KBM-7 (cell line): ENCODE data around the gene USP37.

Experiments
- DNase-seq: peaks from one replicate; pipeline ENCODE4 v3.0.0-alpha.2; 2015
- in situ Hi-C: fragments of 300-500 bp; cut with MboI; formaldehyde crosslinking; loops from 2 replicates; pipeline ENCODE4 v1.14.3; 2020; ENCODE audit warnings: low sequenced_read_pairs, low pct_unique_long_range_greater_than_20kb, mixed read lengths

The USP37 gene

DNA sequence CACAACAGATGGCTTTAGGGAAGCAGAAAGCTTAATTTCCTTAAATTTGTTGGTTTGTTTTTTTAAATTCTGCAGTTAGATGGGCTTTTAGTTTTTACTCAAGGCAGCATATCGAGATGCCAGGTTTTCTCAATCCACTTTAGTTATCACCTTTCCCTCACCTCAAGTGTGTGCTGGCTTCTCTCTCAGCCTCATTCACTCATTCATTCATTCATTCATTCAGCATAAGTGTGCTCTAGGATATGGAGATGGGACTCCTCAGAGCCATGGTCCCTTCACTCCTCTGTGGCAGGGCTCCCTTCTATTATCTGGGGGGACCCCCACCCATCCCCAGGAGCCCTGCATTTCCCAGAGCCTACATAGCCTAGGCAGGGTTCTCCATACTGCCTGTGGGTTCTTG is 130.2 kb downstream of the USP37 start:
- no peak for DNase-seq
- in situ Hi-C loops, result no loop called here

DNA sequence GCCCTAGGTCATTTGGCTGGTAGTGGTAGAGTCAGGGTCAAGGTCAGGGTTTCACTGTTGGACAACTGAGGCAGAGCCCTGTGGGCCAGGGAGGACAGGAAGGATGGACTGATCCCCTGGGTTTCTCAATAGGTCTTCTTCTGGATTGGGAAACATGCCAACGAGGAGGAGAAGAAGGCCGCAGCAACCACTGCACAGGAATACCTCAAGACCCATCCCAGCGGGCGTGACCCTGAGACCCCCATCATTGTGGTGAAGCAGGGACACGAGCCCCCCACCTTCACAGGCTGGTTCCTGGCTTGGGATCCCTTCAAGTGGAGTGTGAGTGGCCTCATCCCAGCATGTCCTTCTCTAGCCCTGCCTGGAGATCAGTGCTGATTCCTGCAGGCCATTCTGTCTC is 131.2 kb downstream of the USP37 start:
- in situ Hi-C loops, result no loop called here
- DNase-seq, result no peak

DNA sequence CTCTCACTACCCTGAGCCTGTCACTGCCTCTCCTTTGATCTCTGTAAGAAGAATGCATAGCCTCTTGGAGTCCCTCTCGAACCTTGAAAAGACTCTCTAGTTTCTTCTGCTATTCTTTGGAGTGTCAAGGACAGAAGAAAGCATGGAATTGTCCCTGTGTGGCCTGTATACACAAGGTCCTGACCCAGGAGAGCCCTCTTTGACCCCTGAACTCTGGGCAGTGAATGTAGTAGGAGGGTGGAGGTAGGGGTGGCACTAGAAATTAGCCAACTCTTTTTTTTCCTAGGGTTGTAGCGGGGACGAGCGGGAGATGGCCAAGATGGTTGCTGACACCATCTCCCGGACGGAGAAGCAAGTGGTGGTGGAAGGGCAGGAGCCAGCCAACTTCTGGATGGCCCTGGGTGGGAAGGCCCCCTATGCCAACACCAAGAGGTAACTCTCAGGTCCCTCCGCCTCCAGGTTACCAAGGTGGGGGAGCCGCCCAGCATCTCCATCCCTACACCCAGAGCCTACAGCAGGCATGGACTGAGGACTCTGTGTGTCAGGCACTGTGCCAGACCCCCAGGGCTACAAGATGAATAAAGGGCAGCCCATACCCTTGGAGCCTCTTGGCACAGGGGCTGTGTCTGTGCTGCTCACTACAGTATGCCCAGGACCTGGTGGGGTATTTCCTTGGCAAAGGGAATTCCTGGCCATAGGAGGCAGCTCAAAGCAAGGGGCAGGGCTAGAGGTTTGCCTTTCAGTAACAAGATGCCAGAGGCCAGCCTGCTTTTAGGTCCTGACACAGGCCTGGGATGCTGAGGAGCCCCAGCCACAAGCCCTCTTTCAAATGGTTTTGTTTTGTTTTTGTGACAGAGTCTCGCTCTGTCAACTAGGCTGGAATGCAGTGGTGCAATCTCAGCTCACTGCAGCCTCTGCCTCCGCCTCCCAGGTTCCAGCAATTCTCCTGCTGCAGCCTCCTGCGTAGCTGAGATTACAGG is 132.9 kb downstream of the USP37 start:
- in situ Hi-C loops, result no loop called here
- DNase-seq, result no peak

DNA sequence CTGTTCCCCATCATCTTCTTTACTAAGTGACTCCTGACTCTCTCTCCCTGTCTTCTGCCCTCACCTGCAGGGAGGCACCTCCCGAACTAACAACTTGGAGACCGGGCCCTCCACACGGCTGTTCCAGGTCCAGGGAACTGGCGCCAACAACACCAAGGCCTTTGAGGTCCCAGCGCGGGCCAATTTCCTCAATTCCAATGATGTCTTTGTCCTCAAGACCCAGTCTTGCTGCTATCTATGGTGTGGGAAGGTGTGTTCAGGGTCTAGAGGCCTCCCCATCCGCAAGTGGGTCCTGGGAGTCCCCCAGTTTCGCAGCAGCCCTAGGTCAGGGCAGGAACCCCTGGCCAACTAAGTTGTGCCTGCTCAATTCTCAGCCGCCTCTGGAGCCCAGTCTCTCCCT is 133.7 kb downstream of the USP37 start:
- no peak for DNase-seq

DNA sequence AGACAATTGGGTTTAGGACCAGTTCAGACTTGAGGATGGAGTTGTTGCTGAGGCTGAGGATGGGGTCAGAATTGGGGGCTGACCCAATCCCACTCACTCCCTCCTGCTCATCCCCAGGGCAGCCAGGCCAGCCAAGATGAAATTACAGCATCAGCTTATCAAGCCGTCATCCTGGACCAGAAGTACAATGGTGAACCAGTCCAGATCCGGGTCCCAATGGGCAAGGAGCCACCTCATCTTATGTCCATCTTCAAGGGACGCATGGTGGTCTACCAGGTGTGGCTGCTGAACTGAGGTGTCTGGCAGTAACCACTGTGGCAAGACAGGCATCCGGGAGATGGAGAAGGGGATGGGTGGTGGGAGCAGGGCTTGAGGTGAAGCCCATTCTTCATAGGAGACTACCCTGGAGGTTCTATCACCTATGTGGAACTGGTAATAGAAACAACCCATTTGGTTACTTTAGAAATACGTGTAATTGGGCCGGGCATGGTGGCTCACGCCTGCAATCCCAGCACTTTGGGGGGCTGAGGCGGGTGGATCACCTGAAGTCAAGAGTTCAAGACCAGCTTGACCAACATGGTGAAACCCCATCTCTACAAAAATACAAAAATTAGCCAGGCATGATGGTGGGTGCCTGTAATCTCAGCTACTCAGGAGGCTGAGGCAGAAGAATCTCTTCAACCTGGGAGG is 135.3 kb downstream of the USP37 start:
- no peak for DNase-seq
- in situ Hi-C loops, result no loop called here

More for the DNA sequence above, 133.7 kb downstream of the USP37 start:
- in situ Hi-C loops, result no loop called here

DNA sequence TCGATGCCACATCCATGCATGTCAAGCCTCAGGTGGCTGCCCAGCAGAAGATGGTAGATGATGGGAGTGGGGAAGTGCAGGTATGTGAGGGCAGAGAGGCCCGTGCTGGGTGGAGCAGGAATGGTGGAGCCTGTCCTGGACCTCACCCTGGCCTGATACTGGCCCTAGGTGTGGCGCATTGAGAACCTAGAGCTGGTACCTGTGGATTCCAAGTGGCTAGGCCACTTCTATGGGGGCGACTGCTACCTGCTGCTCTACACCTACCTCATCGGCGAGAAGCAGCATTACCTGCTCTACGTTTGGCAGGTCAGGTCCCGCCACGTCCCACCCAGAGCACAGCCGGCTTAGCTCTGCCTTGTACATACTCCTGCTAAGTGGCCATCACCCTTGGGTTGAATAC is 136.3 kb downstream of the USP37 start:
- DNase-seq, result no peak
- in situ Hi-C loops, result no loop called here

DNA sequence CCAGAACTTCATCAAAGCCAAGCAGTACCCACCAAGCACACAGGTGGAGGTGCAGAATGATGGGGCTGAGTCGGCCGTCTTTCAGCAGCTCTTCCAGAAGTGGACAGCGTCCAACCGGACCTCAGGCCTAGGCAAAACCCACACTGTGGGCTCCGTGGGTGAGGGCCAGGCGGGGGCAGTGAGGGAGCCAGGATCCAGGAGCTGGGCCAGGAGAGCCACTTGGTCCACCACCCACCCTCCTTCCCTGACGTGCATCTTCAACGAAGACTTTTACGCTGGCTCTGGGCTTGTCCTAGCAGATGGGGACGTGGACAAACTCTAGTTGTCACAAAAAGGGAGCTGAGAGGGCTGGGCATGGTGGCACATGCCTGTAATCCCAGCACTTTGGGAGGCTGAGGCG is 137.4 kb downstream of the USP37 start:
- in situ Hi-C loops, result no loop called here
- DNase-seq, result no peak

DNA sequence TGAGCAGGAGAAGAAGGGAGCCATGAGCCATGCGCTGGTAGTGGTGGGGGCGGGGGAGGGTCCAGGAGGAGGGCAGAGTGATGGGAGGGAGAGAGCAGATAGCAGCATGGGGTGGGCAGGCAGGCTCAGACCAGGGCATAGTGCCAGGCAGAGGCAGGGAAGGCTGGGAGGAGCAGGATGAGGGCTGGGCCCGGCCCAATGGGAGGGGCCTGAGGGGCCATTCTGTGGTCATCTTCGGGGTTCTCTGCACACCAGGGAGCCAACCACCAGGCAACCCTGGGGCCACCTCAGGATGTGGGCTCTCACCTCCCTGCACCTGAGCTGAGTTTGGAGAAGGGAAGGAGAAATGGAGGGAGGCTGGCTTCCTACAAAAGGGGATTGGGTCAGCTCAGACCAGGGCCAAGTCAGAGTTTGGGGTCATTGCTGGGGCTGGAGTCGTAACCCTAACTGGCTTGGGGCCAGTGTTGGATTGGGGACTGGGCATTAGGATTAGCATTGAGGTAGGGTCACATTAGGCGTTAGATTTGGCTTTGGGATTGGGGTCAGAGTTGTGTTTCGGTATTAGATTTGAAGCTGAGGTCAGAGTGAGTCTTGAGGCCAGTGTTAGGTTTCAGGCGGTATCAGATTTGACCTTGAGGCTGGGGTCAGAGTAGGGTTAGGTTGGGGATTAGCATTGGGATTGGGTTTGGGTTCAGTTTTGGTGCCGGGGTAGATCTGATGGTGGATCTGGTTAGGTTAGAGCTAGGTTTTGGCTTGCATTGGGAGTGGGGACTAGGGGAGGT is 138.0 kb downstream of the USP37 start:
- in situ Hi-C loops, result no loop called here

DNA sequence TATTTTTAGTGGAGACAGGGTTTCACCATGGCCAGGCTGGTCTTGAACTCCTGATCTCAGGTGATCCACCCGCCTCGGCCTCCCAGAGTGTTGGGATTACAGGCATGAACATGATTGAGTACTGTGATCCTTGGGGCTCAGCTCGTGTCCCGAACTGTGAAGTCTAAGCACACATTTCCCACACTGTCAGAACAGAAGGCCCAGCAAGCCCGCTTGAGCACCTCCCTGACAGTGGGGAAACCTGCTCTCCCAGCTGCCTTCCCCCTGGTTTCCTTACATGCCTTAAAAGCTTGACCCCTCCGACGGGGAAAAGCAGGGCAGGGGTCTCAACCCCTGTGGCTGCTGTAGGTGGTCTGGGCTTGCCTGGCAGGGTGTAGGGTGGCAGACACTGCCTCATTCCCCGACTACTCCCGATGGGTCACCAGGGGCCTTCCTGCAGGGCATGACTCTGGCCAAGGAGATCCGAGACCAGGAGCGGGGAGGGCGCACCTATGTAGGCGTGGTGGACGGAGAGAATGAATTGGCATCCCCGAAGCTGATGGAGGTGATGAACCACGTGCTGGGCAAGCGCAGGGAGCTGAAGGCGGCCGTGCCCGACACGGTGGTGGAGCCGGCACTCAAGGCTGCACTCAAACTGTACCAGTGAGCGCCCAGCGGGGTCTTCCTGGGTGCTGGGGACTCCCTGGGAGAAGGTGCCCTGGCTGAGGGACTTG is 139.1 kb downstream of the USP37 start:
- DNase-seq, result no peak
- in situ Hi-C loops, result no loop called here

More for the DNA sequence above, 138.0 kb downstream of the USP37 start:
- no peak for DNase-seq

DNA sequence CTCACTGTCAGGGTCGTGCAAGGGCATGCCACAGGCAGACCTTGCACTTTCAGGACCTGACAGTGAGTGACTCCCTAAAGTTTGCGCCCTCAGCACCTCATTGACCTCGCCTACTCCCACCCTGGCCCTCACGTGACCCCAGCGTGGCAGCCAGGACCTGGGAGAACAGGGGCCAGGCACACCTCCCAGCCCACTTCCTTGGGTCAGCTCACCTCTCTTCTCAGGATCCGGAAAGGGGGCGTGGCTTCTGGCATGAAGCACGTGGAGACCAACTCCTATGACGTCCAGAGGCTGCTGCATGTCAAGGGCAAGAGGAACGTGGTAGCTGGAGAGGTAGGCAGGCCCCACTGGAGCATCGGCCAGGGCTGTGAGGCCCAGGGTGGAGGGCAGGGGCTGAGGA is 140.4 kb downstream of the USP37 start:
- in situ Hi-C loops, result no loop called here
- no peak for DNase-seq

DNA sequence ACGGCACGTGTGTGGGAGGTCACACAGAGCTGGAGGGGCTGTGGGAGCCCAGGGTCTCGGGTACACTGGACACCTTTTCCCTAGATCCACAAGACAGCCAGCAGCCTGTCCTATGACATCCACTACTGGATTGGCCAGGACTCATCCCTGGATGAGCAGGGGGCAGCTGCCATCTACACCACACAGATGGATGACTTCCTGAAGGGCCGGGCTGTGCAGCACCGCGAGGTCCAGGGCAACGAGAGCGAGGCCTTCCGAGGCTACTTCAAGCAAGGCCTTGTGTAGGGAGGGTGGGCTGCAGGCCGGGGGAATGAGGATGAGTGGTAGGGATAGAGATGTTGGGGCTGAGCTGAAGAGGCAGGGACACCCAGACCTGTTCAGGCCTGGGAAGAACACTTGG is 142.6 kb downstream of the USP37 start:
- no peak for DNase-seq
- in situ Hi-C loops, result no loop called here

DNA sequence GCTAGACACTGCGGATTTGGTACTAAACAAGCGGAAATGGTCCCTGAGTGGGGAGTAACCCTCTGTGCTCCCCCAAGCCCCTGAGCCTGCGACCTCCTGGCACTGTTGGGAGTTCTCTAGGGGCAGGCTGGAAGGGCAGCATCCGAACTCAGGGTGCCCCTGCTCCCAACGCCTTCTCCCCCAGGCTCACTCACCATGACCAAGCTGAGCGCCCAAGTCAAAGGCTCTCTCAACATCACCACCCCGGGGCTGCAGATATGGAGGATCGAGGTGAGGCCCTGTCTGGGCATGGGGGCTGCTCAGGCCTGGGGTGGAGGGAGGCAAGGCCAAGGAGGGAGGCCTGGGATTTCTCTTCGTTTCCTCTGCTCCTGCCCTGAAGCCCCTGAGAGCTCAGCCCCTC is 144.6 kb downstream of the USP37 start:
- no peak for DNase-seq
- in situ Hi-C loops, result no loop called here

DNA sequence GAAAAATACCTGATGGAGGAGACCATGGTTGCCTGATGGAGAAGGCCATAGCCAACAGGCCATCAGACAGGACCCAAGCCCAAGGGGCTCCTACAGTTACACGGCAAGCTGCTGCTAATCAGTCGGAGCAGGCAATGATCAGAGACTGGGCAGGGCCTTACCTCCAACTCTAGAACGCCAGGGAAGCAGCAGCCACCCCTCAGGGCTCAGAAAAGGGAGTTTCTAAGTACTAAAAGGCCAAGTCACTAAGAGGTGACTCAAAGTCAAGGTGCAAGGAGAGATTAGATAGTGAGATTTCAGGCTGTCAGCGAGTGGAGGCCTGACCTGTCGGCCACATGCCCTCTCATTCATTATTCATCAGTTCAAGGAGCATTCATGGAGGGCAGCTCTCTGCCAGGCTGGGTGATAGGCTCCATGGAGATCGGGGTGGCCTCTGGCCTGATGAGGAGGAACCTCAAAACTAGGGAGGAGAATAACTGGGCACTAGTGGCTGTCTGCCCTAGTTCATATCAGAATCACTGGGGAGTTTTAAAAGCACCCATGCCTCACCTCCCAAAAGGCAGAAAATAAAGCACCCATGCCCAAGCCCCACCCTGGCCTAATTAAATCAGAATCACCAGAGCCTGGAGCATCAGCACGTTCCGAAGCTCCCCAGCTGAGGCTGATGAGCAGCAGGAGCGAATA is 145.6 kb downstream of the USP37 start:
- DNase-seq, result no peak
- in situ Hi-C loops, result no loop called here

DNA sequence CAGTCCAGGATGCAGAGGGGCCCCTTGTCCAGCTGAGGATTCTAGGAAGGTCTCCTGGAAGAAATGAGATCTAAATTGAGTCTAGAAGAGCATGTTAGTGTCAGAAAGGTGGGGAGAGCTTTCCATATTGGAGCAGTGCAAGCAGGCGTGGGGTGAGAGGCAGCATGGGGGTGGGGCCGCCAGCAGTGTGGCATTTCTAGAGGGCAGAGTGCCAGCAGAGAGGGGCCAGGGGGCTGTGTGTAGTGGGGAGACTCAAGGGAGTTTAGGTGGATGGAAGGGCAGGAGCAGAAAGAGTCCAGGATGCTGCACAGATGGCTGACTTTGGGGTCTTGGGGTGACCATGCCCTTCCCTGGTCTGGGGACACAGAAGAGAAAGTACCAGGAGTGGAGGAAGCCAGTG is 147.1 kb downstream of the USP37 start:
- in situ Hi-C loops, result no loop called here
- DNase-seq, result no peak

DNA sequence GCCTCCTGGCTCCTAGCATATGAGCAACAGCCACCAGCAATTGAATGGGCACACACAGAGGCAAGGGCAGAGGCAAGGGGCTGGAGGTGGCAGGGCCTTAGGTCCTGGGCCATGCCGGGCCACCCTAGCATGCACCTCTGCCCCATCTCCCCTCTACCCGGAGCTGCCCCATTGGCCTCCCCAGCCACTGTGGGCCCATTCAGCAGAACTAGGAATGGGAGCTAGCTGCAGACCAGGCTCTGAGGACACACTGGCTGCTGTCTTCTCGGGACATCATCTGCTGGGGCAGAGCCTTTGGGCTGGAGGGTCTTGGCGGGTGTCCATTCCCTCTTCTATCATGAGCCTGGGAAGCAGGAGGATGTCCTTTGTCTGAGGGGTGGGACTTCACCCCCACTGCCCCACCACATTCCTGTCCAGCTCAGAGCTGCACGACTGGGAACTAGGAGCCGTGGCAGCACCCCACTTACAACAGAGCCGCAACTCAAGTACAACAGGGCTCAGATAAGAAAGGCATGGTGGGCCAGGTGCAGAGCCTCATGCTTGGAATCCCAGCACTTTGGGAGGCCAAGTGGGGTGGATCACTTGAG is 148.4 kb downstream of the USP37 start:
- in situ Hi-C loops, result no loop called here
- DNase-seq, result no peak

DNA sequence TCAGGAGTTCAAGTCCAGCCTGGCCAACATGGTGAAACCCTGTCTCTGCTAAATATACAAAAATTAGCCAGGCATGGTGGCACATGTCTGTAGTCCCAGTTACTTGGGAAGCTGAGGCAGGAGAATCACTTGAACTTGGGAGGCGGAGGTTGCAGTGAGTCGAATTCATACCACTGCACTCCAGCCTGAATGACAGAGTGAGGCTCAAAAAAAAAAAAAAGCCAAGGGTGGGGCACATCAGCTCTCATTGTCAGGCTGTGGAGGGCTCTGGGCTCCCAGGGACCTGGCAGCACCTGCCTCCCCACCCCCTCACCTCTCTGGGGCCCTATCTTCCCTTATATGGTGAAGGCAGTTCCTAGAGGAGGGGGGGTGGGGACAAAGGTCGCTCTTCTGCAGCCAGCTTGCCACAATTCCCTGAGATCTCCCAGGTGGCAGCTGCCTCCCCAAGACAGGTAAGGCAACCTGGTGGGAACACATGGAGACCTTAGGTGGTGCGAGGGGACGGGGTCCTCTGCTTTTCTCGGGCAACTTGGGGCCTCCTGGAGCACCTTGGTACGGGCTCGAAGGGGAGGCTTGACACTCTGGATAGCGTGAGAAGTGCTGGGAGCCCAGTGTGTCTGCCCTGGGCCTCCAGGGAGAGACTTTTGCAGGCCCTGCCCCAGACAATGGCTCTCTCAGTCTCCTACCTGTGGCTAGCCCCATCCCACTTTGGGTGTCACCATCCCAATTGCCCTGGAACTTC is 149.3 kb downstream of the USP37 start, which contains the start of gene VIL1:
Gene VIL1 (plus strand): TSS at position 407 of the 742 bp plus-strand sequence. CDS start 4,656 bp downstream, outside the sequence.
- in situ Hi-C loops, result no loop called here
- DNase-seq, result no peak

DNA sequence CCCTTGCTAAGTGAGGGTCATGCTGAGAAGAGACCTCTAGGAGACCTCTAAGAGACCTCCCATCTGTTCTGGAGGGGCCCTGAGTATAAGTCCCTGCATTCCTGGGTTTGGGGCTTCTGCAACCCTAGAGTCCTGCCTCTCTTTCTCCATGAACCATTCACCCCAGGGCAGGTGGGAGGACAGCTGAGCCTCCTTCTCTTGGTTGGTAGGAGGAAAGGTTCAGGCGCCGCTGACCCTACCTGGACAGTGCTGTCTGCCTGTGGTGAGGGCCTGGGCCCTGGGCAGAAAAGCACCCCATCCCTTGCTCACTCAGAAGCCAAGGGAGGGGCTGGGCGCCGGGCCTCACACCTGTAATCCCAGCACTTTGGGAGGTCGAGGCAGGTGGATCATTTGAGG is 149.8 kb downstream of the USP37 start:
- DNase-seq, result no peak
- in situ Hi-C loops, result no loop called here
